HG02642 (cell line): ENCODE results near the gene ONECUT3.
"Not testable (repeated sequence)": the region's sequence is repeated elsewhere in the genome, so short reads cannot be mapped to it uniquely, and the experiment has no call there.

ENCODE experiments used
- ATAC-seq: cut with Tn5 transposase; IDR thresholded peaks from one replicate; pipeline ENCODE4 v1.9.1; 2021; ENCODE audit warnings: mild to moderate bottlenecking; ENCODE audit not compliant: unreplicated experiment, poor library complexity

ONECUT3 gene

GRCh38 chr19:1787116-1787515 is 33.8 kb downstream of the ONECUT3 start:
- no peak for ATAC-seq

- no peak for ATAC-seq
Measured at GRCh38 chr19:1789261-1790041, 36.1 kb downstream of the ONECUT3 start.

- ATAC-seq: no peak
Measured at GRCh38 chr19:1790054-1790792, 36.9 kb downstream of the ONECUT3 start.

- no peak for ATAC-seq
Measured at GRCh38 chr19:1791879-1792278, 38.6 kb downstream of the ONECUT3 start.

- ATAC-seq: no peak
Measured at GRCh38 chr19:1794424-1795172, 41.3 kb downstream of the ONECUT3 start.

DNA sequence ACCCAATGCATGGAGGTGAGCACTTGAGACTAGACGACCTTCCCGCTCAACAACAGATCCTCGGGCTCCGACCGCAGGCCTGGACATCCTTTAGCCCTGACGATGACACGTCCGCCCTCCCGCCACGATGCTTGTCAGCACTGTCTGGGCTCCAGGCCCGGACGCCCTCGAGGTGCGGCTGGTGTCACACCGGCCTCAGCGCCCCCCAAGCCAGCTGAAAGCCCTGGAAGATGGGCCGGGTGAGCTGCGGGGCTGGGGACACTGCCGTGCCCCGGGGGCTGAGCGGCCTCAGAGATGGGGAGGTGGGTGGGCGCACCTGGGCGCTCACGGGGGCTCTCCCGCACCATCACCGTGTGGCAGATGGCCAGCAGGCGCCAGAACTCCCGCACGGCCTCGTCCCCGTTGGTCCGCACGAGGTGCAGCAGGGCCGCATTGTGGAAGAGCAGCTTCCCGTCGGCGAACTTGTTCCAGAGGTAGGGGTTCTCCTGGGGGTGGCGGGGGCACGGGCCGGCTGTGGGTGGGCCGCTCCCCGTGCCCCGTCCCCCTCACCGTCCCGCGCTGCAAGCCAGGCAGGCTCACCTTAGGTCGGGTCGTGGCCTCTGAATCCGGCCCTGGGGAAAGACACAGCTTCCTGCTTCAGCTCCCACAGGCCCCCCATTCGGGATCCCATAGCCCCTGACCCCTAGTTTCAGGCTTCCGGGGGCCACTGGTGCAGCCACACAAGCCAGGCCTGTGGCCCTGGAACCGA is 43.3 kb downstream of the ONECUT3 start:
- ATAC-seq: no peak

- ATAC-seq: not testable (repeated sequence)
Measured at GRCh38 chr19:1797313-1797712, 44.0 kb downstream of the ONECUT3 start.

GRCh38 chr19:1799695-1800342 is 46.5 kb downstream of the ONECUT3 start:
- no peak for ATAC-seq

DNA sequence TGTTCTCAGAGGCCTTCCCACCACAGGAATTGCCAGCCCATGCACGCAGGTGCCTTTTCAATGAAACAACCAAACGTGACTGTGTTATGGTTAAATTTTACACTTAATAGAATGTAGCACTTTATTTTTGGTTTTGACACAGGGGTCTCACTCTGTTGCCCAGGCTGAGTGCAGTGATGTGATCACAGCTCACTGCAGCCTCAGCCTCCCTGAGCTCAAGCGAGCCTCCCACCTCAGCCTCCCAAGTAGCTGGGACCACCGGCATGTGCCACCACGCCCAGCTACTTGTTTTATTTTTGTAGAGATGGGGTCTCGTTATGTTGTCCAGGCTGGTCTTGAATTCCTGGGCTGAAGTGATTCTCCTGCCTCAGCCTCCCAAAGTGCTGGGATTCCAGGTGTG is 51.6 kb downstream of the ONECUT3 start:
- ATAC-seq: no peak

DNA sequence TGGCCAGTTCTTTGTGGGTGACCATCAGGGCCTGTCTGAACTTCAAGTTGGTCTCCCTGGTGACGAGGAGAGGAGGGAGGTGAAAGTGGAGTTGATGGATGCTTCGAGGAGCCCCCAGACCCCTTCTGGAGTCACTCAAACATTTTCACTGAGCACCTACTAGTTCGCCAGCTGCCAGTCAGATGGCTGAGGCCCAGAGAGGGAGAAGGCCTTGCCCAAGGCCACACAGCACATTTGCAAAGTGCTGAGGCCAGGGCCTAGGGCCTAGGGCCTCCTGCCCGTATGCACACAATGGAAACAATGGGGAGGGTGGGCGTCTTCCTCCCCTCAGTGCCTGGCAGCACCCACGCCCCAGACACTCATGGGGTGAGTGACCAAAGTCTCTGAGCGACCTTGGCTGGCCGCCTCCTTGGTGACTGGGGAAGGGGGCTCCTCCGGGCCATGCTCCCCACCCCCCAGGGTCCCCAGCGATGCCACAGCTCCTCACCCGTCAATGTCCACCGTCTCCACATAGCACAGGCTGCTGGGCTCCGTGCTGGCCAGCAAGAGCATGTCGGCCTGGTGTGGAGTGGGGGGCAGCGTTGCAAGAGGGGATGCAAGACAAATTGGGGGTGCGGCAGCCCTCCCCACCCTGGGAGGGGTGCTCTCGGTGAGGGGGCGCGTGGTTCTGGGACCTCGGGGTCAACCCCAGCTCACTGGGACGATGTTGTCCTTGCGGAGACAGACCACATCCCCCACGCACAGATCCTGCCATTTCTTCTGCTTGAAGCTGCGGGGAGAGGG is 52.3 kb downstream of the ONECUT3 start:
- ATAC-seq: no peak

- no peak for ATAC-seq
Measured at GRCh38 chr19:1806184-1807029, 53.1 kb downstream of the ONECUT3 start.

DNA sequence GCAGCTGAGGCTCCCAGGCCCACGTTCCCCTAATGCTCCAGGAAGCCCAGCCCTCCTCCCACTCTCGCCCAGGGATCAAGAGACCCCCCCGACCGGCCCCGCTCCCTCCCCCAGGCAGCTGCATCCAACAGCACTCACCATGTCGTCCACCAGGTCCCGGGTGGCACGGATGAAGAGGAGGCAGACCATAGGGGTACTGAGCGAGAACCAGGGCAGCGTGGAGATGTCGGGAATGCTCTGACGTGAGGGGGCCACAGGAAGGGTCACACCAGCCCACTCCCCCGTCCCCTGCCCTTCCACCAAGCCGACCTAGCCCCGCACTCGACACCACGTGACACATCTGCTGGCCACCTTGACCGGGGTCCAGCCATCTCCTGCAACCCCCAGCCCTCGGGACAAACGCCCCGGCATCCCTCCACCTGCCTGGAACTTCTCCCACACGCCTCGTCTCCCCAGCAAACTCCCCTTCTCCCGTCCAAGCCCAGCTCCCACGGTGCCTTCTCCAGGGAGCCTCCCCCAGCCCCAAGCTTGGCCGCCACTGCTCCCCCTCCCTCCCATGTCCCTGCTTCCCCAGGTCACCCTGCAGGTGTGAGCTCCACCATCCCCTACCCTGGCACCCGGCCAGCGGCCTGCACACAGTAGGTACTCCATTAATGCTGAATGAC is 53.9 kb downstream of the ONECUT3 start:
- ATAC-seq: no peak

DNA sequence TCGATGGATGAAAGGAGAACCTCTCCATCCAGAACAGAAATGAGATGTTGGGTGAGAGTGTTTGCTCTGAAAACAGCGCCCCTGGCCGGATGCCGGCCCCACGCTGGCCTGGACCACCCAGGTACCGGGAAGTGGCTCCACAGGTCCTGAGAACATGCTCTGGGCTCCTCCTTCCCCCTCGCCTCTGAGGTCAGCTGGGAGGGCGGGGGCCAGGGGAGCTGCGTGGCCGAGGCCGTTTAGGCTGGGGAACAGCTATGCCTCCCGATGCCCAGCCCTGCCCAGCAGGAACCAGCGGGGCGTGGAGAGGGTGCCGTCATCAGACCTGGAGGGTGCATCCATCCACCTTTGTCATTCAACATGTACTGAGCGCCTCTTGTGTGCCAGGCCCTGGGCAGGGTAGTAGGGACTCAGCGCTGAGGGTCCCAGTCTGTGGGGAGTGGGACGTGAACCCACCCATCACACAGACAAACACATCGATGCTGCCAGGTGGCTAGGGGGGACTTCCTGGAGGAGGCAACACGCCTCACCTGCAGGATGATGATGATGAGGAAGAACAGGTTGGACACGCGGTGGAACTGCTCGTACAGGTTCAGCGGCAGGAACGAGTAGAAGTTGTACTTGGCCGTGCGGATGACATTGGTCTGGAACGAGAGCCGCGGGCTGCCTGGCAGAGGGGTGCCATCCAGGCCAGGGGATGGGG is 54.5 kb downstream of the ONECUT3 start:
- ATAC-seq: no peak

- no peak for ATAC-seq
Measured at GRCh38 chr19:1808395-1808731, 55.1 kb downstream of the ONECUT3 start.

GRCh38 chr19:1809678-1810077 is 56.4 kb downstream of the ONECUT3 start:
- no peak for ATAC-seq

DNA sequence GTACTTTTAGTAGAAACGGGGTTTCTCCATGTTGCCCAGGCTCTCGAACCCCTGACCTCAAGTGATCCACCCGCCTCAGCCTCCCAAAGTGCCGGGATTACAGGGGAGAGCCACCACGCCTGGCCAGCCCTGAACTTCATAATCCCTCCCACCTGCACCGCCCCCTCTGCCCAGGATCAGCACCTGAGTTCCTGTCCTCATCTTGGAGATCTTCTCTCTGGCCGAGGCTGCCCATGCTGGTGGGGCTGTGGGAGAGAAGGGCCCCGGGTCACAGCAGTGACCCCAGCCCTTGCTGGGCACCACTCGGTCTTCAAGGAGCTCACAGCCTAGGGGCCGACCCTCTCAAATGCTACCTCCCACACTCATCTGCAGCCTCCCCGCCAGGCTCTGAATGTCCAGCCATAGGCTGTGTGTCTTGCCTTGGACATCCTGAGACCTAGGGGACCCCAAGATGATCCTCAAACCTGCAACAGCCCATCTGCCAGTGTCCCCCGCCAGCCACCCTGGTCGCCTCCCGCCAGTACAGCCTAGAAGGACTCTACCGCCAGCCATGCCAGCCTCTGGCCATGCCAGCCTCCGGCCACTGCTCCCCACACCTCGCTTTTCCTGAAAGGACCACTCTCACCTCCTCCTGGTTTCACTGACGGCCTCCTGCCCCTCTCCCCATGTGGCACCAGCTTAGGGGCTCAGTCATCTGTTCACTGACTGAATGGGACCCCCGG is 57.3 kb downstream of the ONECUT3 start:
- ATAC-seq: no peak

GRCh38 chr19:1811472-1811894 is 58.2 kb downstream of the ONECUT3 start:
- ATAC-seq: no peak
